DND-41 (cell line): ENCODE measurements around the gene VIPR1.

ENCODE experiments used
- ATAC-seq: fragments of 200-7000 bp; cut with Tn5 transposase; 3 replicates; pipeline ENCODE4 v1.9.1; 2021; ENCODE audit warnings: low read depth; ENCODE audit not compliant: insufficient read depth
- DNase-seq: peaks from one replicate; pipeline ENCODE4 v3.0.0-alpha.2; 2020
- H2AFZ ChIP-seq: 2 replicates; pipeline ENCODE4 v1.6.0; 2012; ENCODE audit warnings: low read depth, low read length
- H3K27ac ChIP-seq: 2 replicates; pipeline ENCODE4 v1.5.1; 2012; ENCODE audit warnings: low read length, inconsistent platforms
- H3K27me3 ChIP-seq: fragments of 200-600 bp; sonication (generic); 2 replicates; pipeline ENCODE4 v1.6.0; 2012; ENCODE audit warnings: low read length, mild to moderate bottlenecking, inconsistent platforms; ENCODE audit not compliant: insufficient read depth, poor library complexity
- H3K36me3 ChIP-seq: 2 replicates; pipeline ENCODE4 v1.5.1; 2012; ENCODE audit warnings: low read length, inconsistent platforms; ENCODE audit not compliant: insufficient read depth
- H3K4me1 ChIP-seq: 2 replicates; pipeline ENCODE4 v1.5.1; 2012; ENCODE audit warnings: mild to moderate bottlenecking, low read length; ENCODE audit not compliant: insufficient read depth
- H3K4me2 ChIP-seq: 2 replicates; pipeline ENCODE4 v1.6.0; 2012; ENCODE audit warnings: mild to moderate bottlenecking, moderate library complexity, low read length, inconsistent platforms; ENCODE audit not compliant: insufficient read depth
- H3K4me3 ChIP-seq, 2 experiments: fragments of 200-600 bp in 1 of 2; shearing (Covaris generic) in 1 of 2; 2 replicates each; pipeline ENCODE4 v1.5.1; 2012 to 2016; ENCODE audit warnings: inconsistent platforms in 2 of 2, low read length in 2 of 2, mild to moderate bottlenecking in 2 of 2, low read depth in 1 of 2, moderate library complexity in 1 of 2
- H3K79me2 ChIP-seq: 2 replicates; pipeline ENCODE4 v1.6.0; 2012; ENCODE audit warnings: low read length, inconsistent platforms; ENCODE audit not compliant: insufficient read depth
- H3K9ac ChIP-seq: 2 replicates; pipeline ENCODE4 v1.6.0; 2012; ENCODE audit warnings: low read depth, mild to moderate bottlenecking, inconsistent platforms, low read length, moderate library complexity
- H3K9me3 ChIP-seq: 2 replicates; pipeline ENCODE4 v1.5.1; 2012; ENCODE audit warnings: low read length, moderate library complexity, mild to moderate bottlenecking, inconsistent platforms; ENCODE audit not compliant: insufficient read depth, severe bottlenecking
- H4K20me1 ChIP-seq: 2 replicates; pipeline ENCODE4 v1.6.0; 2012; ENCODE audit warnings: low read length; ENCODE audit not compliant: insufficient read depth
- EZH2 ChIP-seq: IDR thresholded peaks from 3 replicates; pipeline ENCODE4 v1.6.1; 2012; ENCODE audit warnings: borderline replicate concordance, low read depth, mild to moderate bottlenecking, moderate library complexity, low read length, inconsistent platforms; ENCODE audit not compliant: severe bottlenecking
- TF ChIP-seq, protein P1 (sequence below): IDR thresholded peaks from 2 replicates; pipeline ENCODE4 v1.5.1; 2012; ENCODE audit warnings: borderline replicate concordance, low read length, moderate library complexity, mild to moderate bottlenecking; ENCODE audit not compliant: poor library complexity, severe bottlenecking; ENCODE audit errors: extremely low read depth

The VIPR1 gene

DNA sequence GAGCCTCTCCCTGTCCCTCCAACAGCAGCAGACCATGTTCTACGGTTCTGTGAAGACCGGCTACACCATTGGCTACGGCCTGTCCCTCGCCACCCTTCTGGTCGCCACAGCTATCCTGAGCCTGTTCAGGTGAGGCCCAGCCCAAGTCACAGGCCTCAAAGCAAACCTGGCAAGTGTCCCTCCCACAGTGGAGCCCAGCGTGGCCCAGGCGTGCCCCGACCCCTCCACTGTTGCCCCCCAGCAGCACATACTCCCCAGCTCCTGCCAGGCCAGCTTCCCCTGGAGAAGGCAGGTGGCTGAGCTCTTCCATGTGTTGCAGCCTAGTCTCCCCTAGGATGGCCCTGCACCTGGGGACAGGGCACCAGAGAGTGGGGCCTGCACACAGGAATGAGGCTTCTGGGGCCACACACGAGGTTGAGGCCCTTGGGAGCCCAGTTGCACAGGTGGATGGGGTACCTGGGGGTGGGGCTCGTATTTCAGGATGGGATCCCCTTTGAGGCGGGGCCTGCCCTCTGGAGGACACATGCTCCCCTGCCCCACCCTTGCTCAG lies 25.0 kb downstream of the VIPR1 start:
- TF ChIP-seq, protein P1, sequence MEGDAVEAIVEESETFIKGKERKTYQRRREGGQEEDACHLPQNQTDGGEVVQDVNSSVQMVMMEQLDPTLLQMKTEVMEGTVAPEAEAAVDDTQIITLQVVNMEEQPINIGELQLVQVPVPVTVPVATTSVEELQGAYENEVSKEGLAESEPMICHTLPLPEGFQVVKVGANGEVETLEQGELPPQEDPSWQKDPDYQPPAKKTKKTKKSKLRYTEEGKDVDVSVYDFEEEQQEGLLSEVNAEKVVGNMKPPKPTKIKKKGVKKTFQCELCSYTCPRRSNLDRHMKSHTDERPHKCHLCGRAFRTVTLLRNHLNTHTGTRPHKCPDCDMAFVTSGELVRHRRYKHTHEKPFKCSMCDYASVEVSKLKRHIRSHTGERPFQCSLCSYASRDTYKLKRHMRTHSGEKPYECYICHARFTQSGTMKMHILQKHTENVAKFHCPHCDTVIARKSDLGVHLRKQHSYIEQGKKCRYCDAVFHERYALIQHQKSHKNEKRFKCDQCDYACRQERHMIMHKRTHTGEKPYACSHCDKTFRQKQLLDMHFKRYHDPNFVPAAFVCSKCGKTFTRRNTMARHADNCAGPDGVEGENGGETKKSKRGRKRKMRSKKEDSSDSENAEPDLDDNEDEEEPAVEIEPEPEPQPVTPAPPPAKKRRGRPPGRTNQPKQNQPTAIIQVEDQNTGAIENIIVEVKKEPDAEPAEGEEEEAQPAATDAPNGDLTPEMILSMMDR: no peak
- no peak for TF ChIP-seq EZH2
- no peak overlapping the region for H3K9ac ChIP-seq
- H3K4me3 ChIP-seq: no peak overlapping the region
- no peak overlapping the region for H2AFZ ChIP-seq
- no peak overlapping the region for H3K27ac ChIP-seq
- no peaks in the 10 kb centered on the region for H3K79me2 ChIP-seq
- ATAC-seq: no peak
- H3K27me3 ChIP-seq: no peaks in the 10 kb centered on the region
- H3K4me2 ChIP-seq: no peak overlapping the region
- no peak for DNase-seq
- H4K20me1 ChIP-seq: no peaks in the 10 kb centered on the region
- no peaks in the 10 kb centered on the region for H3K4me1 ChIP-seq
- no peaks in the 10 kb centered on the region for H3K36me3 ChIP-seq
- no peaks in the 10 kb centered on the region for H3K9me3 ChIP-seq

DNA sequence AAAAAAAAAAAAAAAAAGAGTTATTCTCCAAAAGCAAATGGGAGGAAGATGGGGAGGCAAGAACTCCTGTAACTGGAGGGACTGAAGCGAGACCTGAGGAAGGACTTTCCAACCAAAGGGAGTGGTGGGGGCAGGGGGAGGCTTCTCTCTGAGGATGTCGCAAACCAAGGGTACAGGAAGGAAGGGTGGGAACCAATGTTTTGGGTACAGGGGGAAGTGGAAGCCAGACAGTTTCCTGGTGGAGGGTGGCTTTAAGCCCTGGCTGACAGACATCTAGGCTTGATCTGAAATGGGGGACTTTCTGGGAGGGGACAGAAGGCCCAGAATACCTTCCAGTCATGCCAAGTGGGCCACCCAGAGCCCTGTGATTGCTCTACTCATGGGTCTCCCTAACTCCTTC lies 27.0 kb downstream of the VIPR1 start:
- no peaks in the 10 kb centered on the region for H3K9me3 ChIP-seq
- no peaks in the 10 kb centered on the region for H3K4me1 ChIP-seq
- no peaks in the 10 kb centered on the region for H3K36me3 ChIP-seq
- no peaks in the 10 kb centered on the region for H4K20me1 ChIP-seq
- no peaks in the 10 kb centered on the region for H3K27me3 ChIP-seq
- ATAC-seq: no peak
- H3K4me2 ChIP-seq: no peak overlapping the region
- no peak overlapping the region for H3K9ac ChIP-seq
- DNase-seq: no peak
- no peak overlapping the region for H3K27ac ChIP-seq
- no peak for TF ChIP-seq EZH2
- TF ChIP-seq, protein P1: no peak
- H2AFZ ChIP-seq: no peak overlapping the region
- no peak overlapping the region for H3K4me3 ChIP-seq
- no peaks in the 10 kb centered on the region for H3K79me2 ChIP-seq

DNA sequence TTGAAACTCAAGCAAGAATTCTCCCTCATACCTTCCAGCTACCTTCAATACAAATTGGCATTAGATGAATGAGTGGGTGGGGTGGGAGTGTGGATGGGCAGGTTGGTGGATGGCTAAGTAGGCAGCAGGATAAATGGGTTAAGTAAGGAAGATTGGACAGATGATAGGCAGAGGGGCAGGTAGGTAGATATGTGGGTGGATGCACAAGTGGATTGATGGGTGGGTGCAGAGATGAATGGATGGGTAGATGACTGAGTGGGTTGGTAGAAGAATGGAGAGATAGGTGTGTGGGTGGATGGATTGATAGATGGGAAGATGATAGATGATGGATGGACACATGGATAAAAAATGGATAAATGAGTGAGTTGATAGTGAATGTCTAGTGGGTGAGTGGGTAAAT lies 27.6 kb downstream of the VIPR1 start:
- Histone ChIP-seq H3K27ac (no peak overlapping the region), H3K4me3 (no peak overlapping the region), H3K9ac (no peak overlapping the region), H3K4me1 (no peaks in the 10 kb centered on the region), H2AFZ (no peak overlapping the region), H3K9me3 (no peaks in the 10 kb centered on the region), H3K4me2 (no peak overlapping the region), H3K27me3 (no peaks in the 10 kb centered on the region), H3K36me3 (no peaks in the 10 kb centered on the region), H4K20me1 (no peaks in the 10 kb centered on the region), H3K79me2 (no peaks in the 10 kb centered on the region)
- no peak for ATAC-seq
- TF ChIP-seq, protein P1: no peak
- no peak for TF ChIP-seq EZH2
- DNase-seq: no peak

DNA sequence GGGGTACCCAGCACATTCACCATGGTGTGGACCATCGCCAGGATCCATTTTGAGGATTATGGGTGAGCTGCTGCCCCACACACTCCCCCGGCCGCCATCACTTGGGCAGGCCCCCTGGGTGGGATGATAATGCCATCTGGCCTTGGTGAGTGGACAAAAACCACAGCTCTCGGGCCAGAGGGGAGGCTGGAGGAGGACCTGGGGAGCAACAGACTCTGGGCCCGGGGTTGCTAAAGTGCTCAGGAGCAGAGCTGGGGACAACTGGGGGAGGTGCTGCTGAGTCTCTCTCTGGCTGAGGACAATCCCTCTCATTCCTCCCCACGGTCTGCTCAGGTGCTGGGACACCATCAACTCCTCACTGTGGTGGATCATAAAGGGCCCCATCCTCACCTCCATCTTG lies 29.0 kb downstream of the VIPR1 start:
- H3K27me3 ChIP-seq: no peaks in the 10 kb centered on the region
- DNase-seq (no peak), ATAC-seq (no peak)
- H3K4me2 ChIP-seq: no peak overlapping the region
- H2AFZ ChIP-seq: no peak overlapping the region
- no peaks in the 10 kb centered on the region for H3K36me3 ChIP-seq
- H3K9ac ChIP-seq: no peak overlapping the region
- H3K4me3 ChIP-seq: no peak overlapping the region
- no peaks in the 10 kb centered on the region for H3K79me2 ChIP-seq
- H4K20me1 ChIP-seq: no peaks in the 10 kb centered on the region
- H3K9me3 ChIP-seq: no peaks in the 10 kb centered on the region
- TF ChIP-seq, protein P1: no peak
- TF ChIP-seq EZH2: no peak
- H3K4me1 ChIP-seq: no peaks in the 10 kb centered on the region
- no peak overlapping the region for H3K27ac ChIP-seq
